Occipital lobe (tissue), 2 donors: ENCODE measurements around the gene VPS4A. TPM values are rescaled to one million over a fixed set of nuclear protein-coding genes. Genes with fewer than 3 reads are reported as not detected.

Experiments
- DNase-seq: peaks from one replicate; lab custom pipeline; 2025; lab: John Stamatoyannopoulos, UW
- total RNA-seq: library from RNA; depleted of rRNA; stranded (reverse); fragments of >200 nt; gene quantifications from one replicate; pipeline ENCODE4 v1.2.3, GENCODE V29; 2014

The VPS4A gene
- total RNA-seq, 1 donor from 2014 or later: 34.6 TPM

GRCh38 chr16:69363281-69363717 is 52.1 kb downstream of the VPS4A start:
- no peak for DNase-seq

GRCh38 chr16:69364088-69364487 is 52.9 kb downstream of the VPS4A start:
- DNase-seq: no peak

GRCh38 chr16:69365901-69366300 is 54.8 kb downstream of the VPS4A start:
- no peak for DNase-seq

- DNase-seq: no peak
These were observed 55.3 kb downstream of the VPS4A start for GRCh38 chr16:69366431-69366830.

- DNase-seq: no peak
These were observed 56.8 kb downstream of the VPS4A start for GRCh38 chr16:69367980-69368379.

GRCh38 chr16:69368866-69369265 is 57.7 kb downstream of the VPS4A start:
- DNase-seq: no peak

GRCh38 chr16:69371564-69371963 is 60.4 kb downstream of the VPS4A start:
- no peak for DNase-seq

GRCh38 chr16:69373019-69373418 is 61.9 kb downstream of the VPS4A start:
- DNase-seq: no peak

Other genes with a start within 250 kb of the VPS4A start
- 6.6 TPM for gene HAS3, start 205.7 kb upstream of the VPS4A start, total RNA-seq
- 37.7 TPM for gene CHTF8, start 178.8 kb upstream of the VPS4A start, total RNA-seq
- gene UTP4, start 178.7 kb upstream of the VPS4A start, total RNA-seq: 30.9 TPM
- gene SNTB2, start 124.2 kb upstream of the VPS4A start, total RNA-seq: 8.9 TPM
- gene PDF, start 19.2 kb downstream of the VPS4A start, total RNA-seq: 9.5 TPM
- 51.6 TPM for gene COG8, start 28.2 kb downstream of the VPS4A start, total RNA-seq
- gene NIP7, start 28.4 kb downstream of the VPS4A start, total RNA-seq: 14.2 TPM
- gene TMED6, start 40.4 kb downstream of the VPS4A start, total RNA-seq: not detected
- gene TERF2, start 74.7 kb downstream of the VPS4A start, total RNA-seq: 70.7 TPM
- gene CYB5B, start 113.3 kb downstream of the VPS4A start, total RNA-seq: 45.4 TPM